Osteocyte (in vitro differentiated cells): ENCODE results near the gene ADRM1. TPM values are rescaled to one million over a fixed set of nuclear protein-coding genes. Genes with fewer than 3 reads are reported as not detected.

Source experiments
- DNase-seq: peaks from one replicate; pipeline ENCODE4 v3.0.0; 2021; ENCODE audit warnings: mixed read lengths; ENCODE audit not compliant: unreplicated experiment; ENCODE audit errors: extremely low spot score
- H3K27ac Mint-ChIP-seq: one replicate; pipeline ENCODE4 v1.8.0; 2021; ENCODE audit warnings: mild to moderate bottlenecking, mixed read lengths; ENCODE audit not compliant: unreplicated experiment
- H3K27me3 Mint-ChIP-seq: one replicate; pipeline ENCODE4 v1.8.0; 2021; ENCODE audit warnings: mixed read lengths; ENCODE audit not compliant: unreplicated experiment
- H3K36me3 Mint-ChIP-seq: one replicate; pipeline ENCODE4 v1.8.0; 2021; ENCODE audit warnings: mixed read lengths; ENCODE audit not compliant: unreplicated experiment
- H3K4me1 Mint-ChIP-seq: one replicate; pipeline ENCODE4 v1.8.0; 2021; ENCODE audit warnings: mixed read lengths; ENCODE audit not compliant: unreplicated experiment
- H3K4me3 Mint-ChIP-seq: one replicate; pipeline ENCODE4 v1.8.0; 2021; ENCODE audit warnings: mild to moderate bottlenecking, moderate library complexity, mixed read lengths; ENCODE audit not compliant: unreplicated experiment
- H3K9me3 Mint-ChIP-seq: one replicate; pipeline ENCODE4 v1.8.0; 2021; ENCODE audit warnings: mixed read lengths; ENCODE audit not compliant: unreplicated experiment
- total RNA-seq: library from RNA; stranded (reverse); gene quantifications from 2 replicates; pipeline ENCODE4 v1.2.1, GENCODE V29; 2021
- TF ChIP-seq, protein P1 (sequence below): fragments of 200-600 bp; sonication (generic); IDR thresholded peaks from 2 replicates; pipeline ENCODE4 v1.5.0; 2021; ENCODE audit warnings: antibody characterized with exemption, mild to moderate bottlenecking, moderate library complexity

The ADRM1 gene
- total RNA-seq, 1 donor from 2014 or later = 83.9 TPM

DNA sequence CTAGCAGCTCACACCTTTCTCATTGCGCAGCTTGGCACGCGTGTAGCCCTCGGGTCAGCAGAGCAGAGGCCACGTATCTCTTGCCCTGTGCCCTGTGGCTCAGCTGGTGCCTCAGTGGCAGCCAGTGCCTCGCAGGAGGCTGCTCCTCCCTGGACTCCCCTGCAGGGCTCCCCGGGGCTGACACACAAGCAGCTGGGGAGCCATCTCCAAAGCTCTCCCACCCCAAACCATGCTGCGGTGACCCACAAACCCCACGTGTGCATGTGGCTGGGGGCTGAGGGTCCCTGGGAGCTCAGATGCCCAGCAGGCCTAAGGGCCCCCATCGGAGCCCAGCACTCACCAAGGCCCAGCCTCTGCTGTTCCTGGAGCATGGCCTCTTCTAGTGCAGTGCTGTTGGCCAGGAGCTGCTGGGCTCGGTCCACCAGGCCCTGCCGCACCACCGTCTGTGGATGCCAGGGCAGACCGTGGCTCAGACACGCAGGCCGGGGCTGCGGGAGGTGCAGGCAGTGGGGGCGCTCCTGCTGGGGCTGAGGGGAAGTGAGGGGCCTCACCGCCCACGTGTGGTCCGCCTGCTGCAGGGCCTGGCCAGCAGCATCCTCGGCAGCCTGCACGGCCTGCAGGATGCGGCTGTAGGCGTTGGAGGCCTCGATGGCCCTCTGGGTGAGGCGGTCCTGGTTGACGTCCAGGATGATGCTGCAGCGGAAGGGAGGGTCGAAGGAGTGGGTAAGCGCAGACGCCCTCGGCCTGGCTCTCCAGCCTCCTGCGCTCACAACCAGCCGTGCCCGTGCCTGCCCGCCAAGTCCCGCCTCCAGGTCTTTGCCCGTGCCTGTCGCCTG lies 13.8 kb downstream of the ADRM1 start:
- TF ChIP-seq, protein P1, sequence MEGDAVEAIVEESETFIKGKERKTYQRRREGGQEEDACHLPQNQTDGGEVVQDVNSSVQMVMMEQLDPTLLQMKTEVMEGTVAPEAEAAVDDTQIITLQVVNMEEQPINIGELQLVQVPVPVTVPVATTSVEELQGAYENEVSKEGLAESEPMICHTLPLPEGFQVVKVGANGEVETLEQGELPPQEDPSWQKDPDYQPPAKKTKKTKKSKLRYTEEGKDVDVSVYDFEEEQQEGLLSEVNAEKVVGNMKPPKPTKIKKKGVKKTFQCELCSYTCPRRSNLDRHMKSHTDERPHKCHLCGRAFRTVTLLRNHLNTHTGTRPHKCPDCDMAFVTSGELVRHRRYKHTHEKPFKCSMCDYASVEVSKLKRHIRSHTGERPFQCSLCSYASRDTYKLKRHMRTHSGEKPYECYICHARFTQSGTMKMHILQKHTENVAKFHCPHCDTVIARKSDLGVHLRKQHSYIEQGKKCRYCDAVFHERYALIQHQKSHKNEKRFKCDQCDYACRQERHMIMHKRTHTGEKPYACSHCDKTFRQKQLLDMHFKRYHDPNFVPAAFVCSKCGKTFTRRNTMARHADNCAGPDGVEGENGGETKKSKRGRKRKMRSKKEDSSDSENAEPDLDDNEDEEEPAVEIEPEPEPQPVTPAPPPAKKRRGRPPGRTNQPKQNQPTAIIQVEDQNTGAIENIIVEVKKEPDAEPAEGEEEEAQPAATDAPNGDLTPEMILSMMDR = no peak
- no peak overlapping the region for H3K4me3 Mint-ChIP-seq
- H3K36me3 Mint-ChIP-seq = peaks cover 10% of the 10 kb centered on the region
- no peak overlapping the region for H3K27ac Mint-ChIP-seq
- no peak for DNase-seq
- no peaks in the 10 kb centered on the region for H3K9me3 Mint-ChIP-seq
- H3K27me3 Mint-ChIP-seq = no peaks in the 10 kb centered on the region
- H3K4me1 Mint-ChIP-seq = no peaks in the 10 kb centered on the region

DNA sequence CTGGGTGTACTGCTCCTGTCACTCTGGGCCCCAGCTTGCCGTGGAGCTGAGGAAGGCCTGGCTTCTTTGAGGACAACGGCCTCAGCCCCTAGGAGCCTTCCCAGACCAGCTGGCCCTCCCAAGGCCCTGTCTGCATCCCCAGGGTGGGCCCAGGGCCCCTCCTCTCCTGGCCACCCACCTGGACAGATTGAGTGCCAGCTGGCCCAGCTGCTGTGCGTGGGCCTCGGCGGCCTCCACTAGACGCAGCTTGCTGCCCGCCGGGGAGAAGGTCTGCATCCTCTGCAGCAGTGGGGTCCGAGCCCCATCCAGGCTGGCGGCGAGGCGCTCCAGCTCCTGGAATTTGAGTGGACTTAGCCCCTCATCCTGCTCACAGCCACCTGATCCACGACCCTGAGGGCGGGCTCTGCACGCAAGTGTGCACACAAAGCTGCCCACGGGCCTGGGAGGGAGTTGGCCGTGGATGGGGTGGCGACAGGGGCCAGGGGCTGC lies 14.4 kb downstream of the ADRM1 start:
- Mint-ChIP-seq H3K4me1 (no peaks in the 10 kb centered on the region), H3K27ac (no peak overlapping the region), H3K36me3 (peaks cover 10% of the 10 kb centered on the region), H3K27me3 (no peaks in the 10 kb centered on the region), H3K9me3 (no peaks in the 10 kb centered on the region), H3K4me3 (no peak overlapping the region)
- TF ChIP-seq, protein P1 = no peak
- no peak for DNase-seq

GRCh38 chr20:62318400-62319345 lies 15.9 kb downstream of the ADRM1 start:
- Mint-ChIP-seq H3K4me1 (no peaks in the 10 kb centered on the region), H3K36me3 (peaks cover 10% of the 10 kb centered on the region), H3K27me3 (no peaks in the 10 kb centered on the region), H3K27ac (no peak overlapping the region), H3K4me3 (no peak overlapping the region), H3K9me3 (no peaks in the 10 kb centered on the region)
- no peak for DNase-seq
- TF ChIP-seq, protein P1 = no peak

DNA sequence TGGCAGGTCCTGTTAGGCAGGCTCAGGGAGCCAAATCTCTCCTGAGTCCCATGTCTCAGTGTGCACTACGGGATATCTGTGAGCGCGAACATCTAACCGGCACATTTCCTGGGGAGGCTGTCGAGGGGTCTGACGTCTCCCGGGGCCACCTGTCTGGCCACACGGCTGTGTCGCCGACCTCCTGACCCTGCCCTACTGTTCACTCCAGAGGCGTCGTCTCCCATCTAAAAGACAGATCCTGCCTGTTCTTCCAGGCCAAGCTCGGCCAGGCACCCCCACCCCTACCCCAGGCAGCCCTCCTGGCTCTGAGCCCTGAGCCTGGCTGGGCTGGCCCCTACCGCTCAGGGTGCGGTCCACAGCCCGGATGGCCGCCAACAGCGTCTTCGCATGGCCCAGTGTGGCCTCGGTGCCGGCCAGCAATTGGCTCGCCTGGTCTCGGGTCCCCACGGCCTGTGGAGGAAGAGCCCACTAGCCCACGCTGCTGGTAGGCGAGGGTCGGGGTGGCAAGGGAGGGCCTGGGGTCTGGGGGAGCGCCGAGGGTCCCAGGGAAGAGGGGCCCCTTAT lies 16.6 kb downstream of the ADRM1 start:
- no peaks in the 10 kb centered on the region for H3K27me3 Mint-ChIP-seq
- no peak overlapping the region for H3K4me3 Mint-ChIP-seq
- DNase-seq = no peak
- H3K27ac Mint-ChIP-seq = no peak overlapping the region
- no peaks in the 10 kb centered on the region for H3K4me1 Mint-ChIP-seq
- H3K36me3 Mint-ChIP-seq = peaks cover 10% of the 10 kb centered on the region
- TF ChIP-seq, protein P1 = no peak
- no peaks in the 10 kb centered on the region for H3K9me3 Mint-ChIP-seq
